Upper lobe of left lung (tissue), 4 donors: ENCODE data around the gene MAPK8IP1.

Experiments used
- CTCF ChIP-seq, 6 experiments: fragments of 450-650 bp in 4 of 6; fragments of 200-600 bp in 2 of 6; sonication (generic) in 2 of 6; IDR thresholded peaks; one replicate each; pipeline ENCODE4 v1.5.1; 2016 to 2019; ENCODE audit warnings: antibody characterized with exemption in 6 of 6
- POLR2AphosphoS5 ChIP-seq, 2 donors: sonication (generic); formaldehyde crosslinking; IDR thresholded peaks; one replicate each; pipeline ENCODE4 v1.5.1; 2017; ENCODE audit warnings: antibody characterized with exemption in 2 of 2

DNA sequence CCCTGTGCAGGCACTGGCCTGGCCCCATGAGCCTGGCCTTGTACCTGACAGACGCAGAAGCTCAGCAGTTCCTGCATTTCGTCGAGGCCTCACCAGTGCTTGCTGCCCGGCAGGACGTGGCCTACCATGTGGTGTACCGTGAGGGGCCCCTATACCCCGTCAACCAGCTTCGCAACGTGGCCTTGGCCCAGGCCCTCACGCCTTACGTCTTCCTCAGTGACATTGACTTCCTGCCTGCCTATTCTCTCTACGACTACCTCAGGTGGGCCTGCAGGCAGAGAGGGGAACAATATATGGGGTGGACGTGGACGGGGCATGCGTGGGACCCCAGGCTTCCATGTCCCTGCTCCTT lies 41.9 kb downstream of the MAPK8IP1 start:
- TF ChIP-seq POLR2AphosphoS5 (IDR thresholded peaks at IDR 0.05), result no peak
- TF ChIP-seq CTCF (IDR thresholded peaks at IDR 0.05), result no peak
